NCI-H460 (cell line): Measurements from ENCODE around the gene BARX2. TPM values are rescaled to one million over a fixed set of nuclear protein-coding genes. Genes with fewer than 3 reads are reported as not detected.

Experiments
- DNase-seq: peaks from one replicate; pipeline ENCODE4 v3.0.0-alpha.2; 2016; ENCODE audit warnings: low read depth; ENCODE audit errors: extremely low read depth
- total RNA-seq: library from RNA; depleted of rRNA; stranded (reverse); fragments of >200 nt; shearing (Covaris generic); gene quantifications from 2 replicates; pipeline ENCODE4 v1.2.3, GENCODE V29; 2014

BARX2 gene
- total RNA-seq, 1 experiment from 2014 or later = not detected

DNA sequence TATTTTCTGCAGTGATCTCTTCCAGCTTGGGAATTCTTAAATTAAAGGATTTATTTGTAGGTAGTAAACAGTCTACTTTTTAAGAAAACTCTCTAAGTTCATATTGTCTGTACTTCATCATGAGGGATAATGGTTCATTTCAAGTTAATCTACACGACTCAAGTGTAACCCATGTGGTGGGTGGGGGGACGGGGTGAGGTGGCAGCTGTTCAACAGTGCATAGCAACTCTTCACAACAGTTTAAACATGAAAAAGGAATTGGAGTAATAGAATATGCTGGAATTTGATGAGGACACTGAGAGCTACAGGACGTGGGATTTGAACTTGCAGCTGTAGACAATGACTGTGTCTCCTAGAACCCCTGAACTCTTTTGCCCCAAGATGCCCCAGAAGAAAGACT, 20.8 kb downstream of the BARX2 start:
- no peak for DNase-seq

DNA sequence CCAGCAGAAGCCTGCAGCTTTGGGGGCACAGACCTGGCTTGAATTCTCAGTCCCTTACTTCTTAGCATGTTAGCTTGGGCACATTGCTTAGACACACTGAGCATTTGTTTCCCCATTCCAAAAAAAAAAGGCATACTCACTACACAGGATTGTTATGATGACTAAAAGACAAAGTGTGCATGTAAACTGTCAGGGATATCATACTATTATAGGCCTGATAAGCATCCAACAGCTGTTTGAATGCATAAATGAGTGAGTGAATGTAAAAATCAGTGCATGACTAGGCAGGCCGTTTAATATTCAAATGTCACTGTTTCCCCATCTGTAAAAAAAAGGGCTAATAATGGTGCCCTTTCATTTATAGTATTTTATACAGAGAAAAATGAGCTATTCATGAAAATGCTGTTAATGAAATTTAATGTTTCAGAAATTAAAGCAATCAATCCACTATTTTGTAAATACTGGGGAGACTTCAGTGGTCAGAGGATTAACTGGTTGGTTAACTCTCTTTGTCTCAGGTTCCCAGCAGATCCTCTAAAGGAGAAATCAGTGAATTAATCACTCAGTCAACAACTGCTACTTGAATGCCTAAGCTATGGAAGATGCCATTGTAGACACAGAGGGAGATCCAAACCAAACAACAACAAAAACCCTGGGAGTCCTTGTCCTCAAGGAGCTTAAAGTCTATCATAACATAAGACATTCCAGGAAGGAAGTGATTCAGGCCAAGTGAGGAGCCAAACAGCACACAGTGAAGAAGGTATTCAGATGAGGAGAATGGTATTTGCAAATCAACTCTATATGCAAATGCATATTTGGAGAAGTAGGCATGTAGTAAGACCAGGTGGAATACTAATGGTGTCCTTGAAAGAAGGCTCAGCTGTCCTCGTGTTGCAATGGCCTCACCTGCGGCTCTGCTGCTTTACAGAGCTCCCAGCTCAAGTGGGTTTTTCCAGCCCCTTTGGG, 26.8 kb downstream of the BARX2 start:
- DNase-seq = no peak

DNA sequence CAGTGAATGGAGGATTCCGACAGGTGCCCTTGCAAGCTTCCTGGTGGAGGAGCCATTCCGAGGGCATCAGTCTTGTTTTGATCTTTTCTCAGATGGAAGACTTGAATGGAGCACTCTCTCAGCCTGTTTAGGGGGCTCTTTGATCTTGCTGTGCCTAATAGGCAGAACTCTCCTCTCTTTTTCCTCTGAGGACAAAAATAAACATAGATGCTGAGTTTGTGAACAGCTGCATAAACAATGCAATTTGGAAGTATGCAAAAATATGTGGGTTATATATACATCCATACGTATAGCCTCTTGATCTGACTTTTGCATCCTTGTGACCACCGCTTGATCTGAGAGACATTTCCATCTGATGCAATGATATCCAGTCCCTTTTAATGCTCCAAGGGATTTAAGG, 29.1 kb downstream of the BARX2 start:
- DNase-seq = no peak

DNA sequence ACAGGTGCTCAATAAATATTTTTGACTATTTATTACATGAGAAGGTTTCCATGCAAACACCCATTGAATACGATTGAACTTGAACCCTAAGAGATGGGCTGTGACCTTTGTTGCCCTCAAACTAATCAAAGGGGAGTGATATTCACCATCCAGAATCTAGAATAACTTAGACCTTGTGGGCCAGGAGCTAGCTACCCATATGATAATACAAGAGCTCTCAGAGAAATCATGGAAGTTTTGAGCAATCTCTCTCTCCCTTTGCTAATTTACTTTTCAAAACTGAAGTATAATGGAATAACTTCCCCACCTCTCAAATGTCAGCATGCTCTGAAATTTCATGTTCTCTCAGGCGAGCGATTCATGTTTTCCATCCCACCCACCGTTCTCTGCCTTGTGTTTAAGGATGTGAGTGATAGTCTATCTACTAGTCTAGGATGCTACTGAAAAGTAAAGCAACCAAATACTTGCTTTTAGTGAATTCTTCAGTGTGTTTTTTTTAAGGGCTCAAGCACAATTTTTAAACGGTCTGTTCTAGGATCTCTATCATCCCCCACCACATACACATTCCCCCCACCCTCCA, 33.3 kb downstream of the BARX2 start:
- DNase-seq = no peak

DNA sequence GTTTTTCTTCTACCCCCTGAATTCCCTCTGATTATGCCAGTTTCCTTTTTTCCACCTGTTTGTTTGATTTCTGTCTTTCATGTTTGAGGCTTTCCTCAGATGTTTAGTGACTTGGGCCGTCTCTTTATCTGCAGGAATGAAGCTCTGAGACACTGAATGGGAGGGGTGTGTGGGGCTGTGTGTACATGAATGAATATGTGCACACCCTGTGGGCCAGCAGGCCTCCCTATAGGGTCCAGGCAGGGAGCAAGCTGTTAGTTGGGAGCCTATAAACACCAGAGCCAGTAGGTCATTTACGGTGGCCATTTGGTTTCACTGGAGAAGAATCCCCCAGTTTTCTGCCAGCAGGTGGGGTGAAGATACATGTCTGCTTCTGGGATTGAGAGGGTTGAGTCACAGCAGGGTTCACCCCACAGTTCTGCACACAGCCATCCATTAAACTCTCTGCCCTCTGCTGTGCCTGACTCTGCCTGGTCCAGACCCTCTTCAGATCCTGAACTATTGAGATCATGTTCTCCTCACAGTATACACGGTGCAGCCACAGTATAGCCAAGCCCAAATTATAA, 34.8 kb downstream of the BARX2 start:
- DNase-seq = no peak

DNA sequence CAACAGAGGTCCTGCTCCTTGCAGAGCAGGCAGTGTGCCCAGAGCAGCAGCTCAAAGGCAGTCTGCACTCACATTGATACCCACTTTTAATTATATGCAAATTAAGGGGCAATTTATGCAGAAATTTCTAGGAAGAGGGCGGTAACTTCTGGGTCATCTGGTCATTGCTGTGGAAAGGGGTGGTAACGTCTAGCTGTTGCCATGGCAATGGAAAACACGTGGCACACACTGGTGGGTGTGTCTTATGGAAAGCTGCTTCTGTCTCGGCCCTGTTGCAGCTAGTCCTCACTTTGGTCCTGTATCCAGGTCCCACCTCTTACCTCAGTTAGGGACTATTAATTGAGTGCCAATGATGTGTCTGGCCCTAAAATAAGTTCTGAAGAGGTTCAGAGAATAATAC, 36.8 kb downstream of the BARX2 start:
- DNase-seq = no peak

DNA sequence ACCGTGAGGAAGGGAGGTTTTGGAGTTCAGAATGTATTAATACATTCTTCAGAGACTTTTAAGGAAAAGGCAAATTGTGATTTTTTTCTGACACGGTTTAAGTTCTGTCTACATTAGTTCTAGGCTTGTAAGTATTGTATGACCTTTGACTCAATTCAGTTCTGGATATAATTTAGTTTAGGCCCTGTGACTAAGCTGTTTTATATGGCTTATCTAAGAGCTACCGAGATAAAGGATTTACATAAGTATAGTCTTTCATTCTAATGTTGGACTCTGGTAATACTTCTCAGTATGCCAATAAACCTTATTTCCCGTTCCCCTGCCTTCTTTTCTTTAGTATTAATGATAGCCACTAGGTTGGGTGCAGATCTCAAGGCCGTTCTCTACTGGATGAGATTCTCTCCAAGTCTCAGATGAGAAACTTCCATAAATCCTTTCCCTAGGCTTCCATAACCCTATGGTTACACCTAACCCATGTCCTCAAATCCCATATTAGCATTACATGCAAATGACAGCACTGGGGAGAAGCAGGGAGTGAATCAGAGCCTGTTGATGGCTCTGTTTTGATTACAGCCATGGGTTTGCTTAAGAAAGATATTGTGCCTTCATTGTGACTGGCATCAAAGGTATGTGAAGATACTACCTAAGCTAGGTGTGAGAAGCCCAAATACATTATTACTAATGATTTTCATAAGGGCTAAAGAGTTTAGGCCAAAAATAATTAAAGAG, 38.7 kb downstream of the BARX2 start:
- no peak for DNase-seq

DNA sequence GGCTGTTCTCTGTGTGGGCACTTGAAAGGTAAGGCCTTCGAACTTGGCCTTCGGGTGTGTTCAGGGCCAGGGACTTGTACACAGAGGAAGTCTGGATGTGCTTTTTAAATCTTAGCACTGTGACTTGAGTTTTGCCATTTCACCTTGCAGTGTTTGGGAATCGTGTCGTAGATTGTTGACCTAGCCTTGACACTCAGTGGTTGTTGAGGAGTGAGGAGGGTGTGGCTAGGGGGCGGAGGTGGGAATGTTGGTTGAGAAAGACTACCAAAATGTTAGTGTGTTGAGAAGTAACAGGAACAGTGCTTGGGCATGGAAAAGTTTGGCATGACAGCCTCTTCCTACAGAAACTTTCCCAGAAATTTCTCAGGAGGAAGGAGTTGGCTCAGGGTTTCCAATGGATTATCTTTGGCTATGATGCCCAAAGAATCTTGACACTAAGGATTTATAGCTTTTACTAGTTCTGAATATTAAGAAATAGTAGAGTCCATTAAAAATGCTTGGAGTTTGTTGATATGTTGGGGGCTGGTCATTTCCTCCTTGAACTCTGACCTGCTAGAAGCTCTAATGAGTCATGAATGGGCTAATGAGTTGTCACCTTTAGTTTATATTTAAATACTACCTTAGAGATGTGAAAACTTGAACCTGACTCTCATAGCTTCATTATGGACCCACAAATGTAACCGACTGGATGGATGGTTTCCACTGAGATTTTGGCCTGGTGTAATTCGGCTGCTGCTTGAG, 40.6 kb downstream of the BARX2 start:
- no peak for DNase-seq

DNA sequence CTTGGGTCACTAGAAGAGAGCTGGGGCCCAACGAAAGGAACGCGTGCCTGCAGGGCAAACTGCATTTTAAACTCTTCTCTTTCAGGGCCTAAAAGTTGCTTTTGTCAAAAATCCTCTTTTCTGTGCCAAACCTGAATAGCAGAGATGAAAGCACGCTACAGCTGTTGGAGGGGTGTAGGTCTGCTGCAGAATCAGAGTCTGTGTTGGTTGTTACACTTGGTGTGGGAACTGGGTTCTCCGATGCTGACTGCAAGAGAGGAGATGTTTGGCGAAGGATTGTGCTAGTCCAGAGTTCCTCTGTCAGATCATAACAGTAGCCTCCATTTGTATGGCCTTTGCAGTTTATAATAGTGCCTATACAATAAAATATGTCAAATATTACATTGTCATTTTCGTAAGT, 41.8 kb downstream of the BARX2 start:
- no peak for DNase-seq

DNA sequence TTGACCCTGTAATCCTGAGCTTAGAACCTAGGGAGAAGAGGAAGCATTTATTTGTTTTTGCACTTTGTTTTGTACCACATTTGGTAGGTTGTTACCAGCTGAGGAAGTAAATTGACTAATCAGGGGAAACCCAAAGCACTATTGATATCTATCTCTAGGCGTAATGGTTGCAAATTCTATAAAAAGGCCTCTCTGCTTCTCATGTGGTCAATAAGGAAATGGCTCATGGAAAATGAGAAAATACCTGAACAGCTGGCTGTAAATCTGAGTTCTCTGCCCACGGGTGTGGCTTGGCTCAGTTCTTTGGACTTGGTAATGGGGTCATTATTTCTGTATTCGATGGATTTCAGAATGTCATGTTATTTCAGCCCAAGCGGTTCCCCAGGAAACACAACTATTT, 42.4 kb downstream of the BARX2 start:
- no peak for DNase-seq

DNA sequence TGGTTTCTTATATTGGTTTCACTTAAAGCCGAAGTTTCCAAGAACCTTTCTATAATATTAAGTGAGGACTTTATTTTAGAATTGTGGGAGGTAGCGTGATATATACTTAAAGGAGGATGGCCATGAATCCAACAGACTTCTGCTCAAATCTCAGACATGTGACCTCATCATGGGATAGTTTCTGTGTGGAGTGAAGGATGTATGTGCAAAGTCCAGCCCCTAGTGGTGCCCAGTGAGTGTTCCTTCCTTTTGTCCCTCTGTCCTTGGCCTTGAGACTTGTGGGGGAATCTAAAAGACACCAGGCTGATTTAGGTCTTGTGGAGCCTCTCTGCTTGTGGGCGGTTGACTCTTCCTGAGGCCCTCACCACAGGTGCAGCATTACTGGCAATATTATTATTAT, 43.7 kb downstream of the BARX2 start:
- no peak for DNase-seq

DNA sequence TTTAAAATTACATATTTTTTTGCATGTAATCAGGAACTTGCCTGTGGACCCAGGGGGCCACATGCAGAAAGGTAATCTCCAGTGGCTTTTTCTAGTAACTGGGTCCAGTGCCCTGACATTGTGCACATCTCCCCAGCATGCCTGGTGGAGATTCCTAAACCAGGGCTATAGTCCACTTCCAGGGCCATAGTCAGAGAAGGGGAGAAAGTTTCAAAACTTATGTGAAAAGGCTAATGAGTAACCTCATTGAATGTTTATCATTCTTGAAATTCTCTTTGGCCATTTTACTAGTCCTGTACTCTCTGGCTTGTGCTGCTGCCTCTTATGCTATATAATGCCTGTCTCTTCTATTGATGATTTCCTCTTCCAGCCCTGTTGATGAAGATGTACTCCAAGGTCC, 47.8 kb downstream of the BARX2 start:
- DNase-seq = no peak

DNA sequence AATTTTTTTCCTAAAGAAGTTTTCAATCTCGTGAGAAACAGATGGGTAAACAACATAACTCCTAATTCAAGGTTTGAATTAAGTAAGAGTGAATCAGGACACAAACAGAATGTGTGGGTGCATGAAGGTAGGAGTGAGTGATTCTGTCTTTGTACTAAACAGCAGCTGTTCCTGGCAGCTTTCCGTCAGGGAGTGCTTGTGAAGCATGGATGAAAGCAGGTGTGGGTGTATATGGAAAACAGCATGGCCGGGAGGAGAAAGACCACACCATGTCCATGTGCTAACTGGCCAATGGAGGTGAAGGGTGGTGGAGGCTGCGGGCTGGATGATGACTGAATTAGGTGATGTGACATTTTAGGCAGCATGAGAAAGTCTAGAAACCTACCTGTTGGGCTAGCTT, 49.6 kb downstream of the BARX2 start:
- DNase-seq = no peak

DNA sequence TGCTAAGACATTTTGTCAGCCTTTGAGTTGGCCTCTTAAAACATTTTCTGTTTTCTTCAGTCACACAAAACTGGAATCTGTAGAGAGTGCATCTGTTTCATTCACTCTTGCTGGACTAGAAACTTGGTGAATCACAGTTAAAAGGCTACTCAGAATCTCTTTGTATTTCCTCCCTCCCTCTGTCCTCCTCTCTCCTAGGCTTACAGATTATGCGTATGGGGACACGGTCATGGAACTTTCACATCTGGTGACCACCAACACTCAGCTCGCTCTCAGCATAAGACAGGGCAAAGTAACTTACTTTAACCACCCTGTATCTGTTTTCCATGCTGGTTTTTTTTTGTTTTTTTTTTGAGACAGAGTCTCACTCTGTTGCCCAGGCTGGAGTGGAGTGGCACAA, 50.4 kb downstream of the BARX2 start:
- no peak for DNase-seq

DNA sequence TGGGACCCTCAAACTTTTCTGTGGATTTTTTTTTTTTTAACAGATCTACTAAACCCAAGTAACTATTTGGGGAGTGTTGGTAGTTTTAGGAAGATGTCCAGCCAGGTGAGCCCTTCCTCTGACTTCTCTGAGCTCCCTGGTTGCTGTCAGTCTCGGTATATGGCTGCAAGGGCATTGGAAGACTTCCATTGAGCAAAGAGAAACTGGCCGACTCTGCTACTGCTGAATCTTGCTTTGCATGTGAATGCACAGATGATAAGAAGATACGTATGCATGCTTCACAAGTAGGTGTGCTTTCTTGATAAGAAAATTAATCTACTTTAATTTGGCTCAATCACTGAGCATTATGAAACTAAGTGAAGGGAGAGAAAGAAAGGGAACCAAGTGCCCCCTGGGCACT, 51.1 kb downstream of the BARX2 start:
- DNase-seq = no peak

DNA sequence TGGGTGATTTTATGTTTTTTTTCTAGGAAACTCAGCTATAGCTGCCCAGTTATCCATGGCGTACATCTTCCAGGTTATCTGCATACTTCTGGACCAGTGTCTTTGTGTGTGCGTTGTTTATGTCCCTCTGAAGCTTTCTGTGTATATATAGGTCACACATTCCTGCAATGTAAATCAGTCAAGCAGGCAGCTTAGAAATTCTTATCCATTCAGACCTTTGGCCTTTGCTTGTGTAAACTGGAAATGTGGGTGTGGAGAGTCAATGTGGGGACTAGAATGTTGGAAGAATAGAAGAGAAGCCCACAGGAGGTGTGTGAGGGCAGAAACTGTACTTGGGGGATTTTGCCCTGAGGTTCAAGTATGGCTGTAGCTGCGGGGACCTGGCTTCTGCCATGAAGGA, 51.7 kb downstream of the BARX2 start:
- no peak for DNase-seq

DNA sequence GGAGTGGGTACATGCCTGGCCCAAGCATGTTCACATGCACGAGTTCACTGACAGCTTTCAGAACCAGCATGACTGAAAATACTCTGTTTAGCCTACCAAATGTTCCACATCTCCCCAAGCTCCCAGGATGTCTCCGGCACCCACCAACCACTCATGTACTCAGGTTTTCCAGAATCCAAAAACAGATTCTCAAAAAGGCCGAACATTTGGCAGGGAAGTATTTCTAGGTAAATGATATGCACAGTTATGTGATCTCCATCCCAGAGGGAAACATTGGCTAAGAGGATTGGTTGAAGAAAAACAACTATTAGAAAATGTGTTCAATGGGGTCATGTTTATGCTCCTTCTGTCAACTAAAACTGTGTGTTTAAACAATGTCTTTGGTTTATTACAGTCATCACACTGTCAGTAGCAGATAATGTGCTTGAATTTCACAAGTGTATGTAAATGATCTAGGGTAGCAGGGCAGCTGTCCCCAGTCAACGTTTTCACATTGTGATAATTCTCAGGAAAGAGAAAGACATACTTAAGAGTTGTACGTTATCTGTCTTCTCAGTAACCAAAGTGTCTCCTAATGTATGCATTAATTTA, 52.3 kb downstream of the BARX2 start:
- DNase-seq = no peak

DNA sequence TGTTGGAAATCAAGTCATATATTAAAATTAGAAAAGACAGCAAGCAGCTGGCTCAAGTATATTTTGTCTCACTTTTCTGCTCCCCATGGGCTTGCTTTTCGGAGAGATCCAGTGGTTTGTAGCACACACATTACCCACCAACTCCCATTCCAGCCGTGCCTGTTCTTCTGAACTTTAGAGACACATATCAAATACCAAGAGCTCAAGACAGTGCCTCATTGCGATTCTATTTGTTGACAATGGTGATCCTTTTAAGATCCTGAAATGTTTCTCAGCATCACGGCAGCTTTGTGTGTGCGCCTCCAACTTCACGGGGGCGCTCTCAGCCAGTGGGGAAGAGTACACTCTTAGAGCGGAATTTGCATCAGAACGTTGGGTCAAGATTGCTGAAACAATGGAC, 52.9 kb downstream of the BARX2 start:
- no peak for DNase-seq

DNA sequence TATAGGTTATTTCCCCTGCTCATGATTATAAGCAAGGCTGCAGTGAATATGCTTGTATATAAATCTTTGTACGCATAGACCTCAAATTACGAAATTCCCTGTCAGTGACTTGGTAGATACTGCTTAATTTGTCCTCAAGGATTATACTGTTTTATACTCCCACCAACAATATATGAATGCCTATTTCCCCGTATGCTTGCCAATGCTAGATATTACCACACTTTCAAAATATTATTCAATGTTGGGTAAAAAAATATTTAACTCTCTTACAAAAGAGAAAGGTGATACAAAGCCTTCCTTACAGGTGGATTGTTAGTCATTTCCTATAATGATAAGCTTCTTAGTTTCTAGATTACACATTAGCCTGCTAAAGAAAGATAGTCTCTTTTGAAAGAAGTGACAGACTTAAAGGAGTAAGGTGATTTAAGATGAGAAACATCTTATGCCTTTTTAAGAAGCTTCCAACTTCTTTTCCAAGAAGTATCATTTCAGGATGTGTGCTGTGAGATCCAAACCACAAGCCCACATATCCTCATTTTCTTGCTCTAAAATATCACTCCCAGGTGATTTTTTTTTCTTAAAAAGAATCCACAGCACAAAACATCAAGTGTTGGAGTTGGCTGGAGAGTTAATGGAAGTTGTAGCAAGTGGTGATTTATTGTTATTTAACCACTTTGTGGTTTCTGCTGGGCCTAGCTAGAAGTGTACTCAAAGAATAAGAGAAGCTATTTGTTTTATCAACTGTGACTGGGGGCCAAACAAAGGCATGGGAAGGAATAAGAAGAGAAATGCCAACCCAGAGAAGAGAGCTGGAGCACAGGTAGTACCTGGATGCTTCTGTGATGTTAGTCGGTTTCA, 59.2 kb downstream of the BARX2 start:
- no peak for DNase-seq
